T1000 (cell line): ENCODE data around the gene CDK14.

ENCODE experiments used
- DNase-seq: peaks from one replicate; lab custom pipeline; 2025; ENCODE audit warnings: mixed read lengths; lab: John Stamatoyannopoulos, UW

Gene CDK14

DNA sequence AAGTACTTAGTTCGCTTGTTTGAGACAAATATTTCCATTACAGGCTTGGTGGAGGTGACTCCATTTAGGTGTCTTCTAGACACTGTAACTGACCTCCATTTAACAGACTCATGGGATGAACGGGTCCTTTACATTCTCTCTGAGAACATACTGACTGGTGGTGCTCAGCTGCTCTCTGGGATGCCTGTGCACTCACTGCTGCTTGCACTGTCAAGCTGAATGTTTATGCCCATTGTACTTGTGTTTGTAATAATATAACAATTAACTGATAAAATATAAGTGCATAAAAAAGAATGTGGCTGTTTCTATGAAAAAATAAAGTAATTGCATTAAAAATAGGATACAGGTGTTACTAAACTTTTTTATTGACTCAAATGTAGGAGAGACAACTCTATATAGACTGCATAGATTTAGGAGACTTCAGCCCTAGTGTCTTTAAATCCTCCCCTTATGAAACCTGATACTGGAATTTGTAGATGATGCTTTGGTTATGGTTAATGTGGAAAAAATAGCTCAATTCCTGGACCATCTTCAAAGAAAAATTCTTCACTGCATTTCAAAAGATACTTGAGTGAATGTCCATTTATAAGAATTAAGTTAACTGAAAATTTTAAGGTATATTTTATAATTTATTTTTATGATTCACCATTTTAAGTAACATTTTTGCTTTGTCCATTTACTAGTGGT lies 85.4 kb downstream of the CDK14 start:
- DNase-seq = no peak

DNA sequence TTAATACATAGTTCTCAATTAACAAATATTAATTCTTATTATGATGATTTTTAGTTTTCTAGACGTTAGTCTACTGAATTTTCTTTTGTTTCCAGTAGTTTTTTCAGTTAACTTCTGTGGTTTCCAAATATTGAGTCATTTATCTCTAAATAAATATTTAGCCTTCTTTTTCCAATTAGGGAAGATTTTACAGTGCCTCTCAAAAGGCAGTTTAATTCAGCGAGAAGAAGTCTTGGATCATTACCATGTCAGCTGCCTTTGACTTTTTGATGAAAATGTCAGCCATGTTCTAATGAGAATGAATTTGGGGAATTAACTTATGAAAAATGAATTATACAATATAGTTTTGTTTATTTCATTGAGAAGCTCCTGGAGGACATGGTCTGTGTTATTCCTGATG lies 90.0 kb downstream of the CDK14 start:
- DNase-seq = no peak

DNA sequence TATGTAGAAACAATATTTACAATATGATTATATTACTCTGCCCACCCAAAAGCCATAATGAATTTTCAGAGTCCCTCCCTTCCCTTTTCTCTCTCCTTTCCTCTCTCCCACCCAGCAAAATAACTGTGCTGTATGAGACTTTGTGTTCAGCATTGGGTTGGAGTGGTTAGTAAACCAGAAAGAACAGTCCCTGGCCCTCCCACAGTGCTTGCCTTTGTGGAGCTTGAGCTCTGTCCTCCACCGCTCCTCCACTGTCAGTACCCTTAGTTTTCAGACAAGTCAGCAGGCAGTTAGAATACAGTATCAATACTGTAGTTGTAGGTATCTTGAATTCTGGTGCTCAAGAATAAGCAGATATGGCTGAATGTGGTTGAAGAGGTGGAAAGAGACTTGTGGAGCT lies 92.7 kb downstream of the CDK14 start:
- no peak for DNase-seq

DNA sequence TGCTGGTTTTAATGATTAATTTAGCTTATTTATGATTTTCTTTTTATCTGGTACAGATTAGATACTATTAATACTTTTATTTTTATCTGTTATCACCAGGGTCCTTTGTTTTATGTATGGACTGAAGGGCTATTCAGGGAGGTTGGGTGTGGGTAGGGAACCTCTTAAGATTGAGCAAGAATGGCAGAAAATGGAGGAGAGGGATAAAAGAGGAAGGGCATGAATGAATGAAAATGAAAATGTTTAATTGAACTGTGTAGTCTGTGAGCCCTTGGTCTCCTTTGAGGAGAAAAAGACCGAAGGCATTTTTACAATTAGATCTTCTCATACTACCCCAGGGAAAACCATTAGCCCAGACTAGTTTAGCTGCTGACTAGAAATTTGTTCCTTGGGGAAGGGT lies 93.1 kb downstream of the CDK14 start:
- no peak for DNase-seq

DNA sequence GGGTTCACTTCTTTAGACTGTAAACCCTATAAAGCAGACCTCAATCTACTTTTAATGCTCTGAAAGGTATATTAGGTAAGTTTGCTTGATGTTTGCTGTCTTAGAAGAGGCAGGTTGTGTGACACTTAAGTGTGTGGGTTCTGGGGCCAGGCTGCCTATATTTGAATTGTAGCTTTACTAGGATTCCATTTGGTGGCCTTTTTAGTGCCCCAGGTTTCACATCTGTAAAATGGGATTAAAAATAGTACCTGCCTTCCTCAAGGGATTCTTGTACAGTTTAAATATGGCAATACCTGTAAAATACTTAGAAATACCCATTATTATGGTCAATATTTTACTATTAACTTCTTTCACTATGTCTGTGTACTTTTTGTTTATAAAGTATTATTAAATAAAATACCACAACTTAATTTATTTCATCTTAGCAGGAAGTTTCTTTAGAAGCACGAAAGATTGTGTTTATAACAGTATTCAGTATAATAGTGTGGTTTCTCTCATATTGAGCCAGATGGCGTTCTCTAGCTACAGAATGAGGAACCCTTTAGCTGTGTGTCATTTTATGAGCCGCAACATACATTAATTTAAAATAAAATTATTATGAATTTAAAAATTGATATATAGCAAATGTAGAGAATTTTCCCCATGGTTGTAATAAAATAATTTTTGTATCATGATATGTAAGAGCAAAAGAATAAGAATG lies 94.2 kb downstream of the CDK14 start:
- DNase-seq = no peak

DNA sequence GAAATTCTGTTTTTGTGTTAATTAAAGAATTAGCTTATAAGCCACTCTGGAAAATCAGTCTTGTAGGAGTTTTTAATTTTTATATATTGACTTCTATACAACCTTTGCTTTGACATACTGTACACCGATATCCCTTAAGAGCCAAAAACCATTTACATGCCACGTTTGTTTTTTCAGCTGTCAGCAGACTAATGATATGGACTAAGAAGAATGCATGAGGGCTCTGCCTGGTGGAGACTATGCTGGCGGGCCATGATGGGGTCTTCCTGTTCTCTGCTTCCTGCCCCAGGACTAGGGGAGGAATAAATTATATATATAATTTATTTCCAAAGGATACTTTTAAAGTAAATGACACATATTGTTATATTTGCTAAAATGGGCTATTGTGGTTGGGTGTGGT lies 96.3 kb downstream of the CDK14 start:
- DNase-seq = no peak

DNA sequence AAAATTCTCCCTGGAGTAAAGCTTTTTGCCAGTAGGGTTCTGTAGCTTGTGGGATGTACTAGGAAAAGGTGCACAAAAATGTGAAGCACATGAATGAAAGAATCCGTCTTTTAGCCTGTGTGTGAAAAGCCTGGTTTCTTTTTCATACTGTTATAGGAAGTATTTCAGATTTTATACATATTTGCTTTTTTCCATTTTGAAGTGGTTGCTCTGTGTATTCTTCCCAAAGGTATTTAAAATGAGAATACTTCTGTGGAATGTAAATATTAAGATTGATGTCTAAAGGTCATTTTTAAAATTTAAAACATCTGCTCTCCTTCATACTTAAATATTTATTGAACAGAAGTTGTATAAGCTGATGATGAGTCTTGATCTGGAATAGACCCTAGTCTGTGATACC lies 96.8 kb downstream of the CDK14 start:
- no peak for DNase-seq

DNA sequence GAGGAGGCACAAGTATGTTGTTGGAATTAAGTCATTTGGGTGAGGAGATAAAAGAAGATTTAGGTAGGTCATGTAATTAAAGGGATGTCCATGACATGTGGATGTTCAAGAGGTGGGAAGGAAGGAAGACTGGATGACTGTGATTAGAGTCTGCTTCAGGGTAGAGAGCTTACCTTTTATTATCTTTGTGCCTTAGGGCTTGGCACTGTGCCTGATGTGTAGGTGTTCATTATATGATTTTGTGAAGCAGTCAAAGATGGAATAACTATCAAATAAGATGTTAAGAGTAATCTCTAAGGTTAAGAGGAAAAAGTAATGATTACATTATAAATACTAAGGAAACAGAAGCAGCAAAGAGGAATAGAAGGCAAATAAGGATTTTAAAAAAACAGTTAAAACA lies 97.8 kb downstream of the CDK14 start:
- no peak for DNase-seq

DNA sequence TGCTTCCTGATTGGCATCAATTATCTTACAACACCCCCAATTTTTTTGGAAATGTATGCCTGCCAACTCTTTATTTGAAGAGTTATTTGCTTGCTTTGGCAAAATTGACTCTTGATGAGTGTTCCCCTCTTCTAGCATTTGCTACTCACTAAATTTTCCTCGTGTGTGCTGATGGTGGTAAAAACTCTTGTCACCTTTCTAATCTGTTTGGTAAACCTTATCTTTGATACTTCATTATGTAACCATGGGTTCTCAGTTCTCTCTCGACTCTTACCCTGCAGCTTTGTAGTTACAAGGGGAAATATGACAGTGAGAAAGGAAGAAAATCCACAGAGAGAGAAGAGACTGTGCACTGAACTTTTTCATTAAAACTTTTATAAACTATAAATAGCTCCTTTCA lies 102.5 kb downstream of the CDK14 start:
- DNase-seq = no peak

DNA sequence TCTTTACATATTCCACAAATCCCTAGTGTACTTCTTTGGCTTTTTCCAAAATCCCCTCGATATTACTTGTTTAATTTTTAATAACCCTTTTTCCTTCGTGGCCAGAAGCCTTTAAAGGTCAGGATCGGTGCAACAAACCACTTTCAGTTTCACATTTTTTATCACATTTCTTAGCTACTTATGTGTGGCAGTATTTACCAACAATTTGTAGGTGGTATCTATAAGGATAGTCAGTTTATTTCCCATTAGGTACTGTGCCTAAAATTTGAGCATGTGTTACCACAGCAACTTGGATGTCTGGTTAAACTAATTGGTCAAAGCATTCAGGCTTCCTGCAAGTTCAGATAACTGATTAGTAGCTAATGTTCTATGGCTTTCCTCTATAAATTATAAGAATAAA lies 104.9 kb downstream of the CDK14 start:
- no peak for DNase-seq

DNA sequence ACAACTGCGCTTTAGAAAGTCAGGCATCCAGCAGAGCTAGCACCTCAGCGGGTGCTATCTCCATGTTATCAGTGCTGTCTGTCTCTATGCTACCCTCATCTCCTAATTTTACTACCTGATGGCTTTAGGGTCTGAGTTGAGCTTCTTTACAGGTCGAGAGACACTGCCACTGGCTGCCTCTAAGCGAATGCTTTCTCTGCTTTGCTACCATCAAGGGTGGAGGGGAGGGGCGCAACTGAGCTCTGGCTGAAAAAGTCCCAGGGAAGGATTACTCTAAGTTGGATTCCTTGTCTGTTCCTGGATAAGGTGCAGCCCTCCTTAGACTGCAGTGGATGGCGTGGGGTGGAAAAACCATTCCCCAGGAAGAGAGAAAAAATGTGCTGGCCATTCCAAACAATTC lies 105.7 kb downstream of the CDK14 start:
- no peak for DNase-seq

DNA sequence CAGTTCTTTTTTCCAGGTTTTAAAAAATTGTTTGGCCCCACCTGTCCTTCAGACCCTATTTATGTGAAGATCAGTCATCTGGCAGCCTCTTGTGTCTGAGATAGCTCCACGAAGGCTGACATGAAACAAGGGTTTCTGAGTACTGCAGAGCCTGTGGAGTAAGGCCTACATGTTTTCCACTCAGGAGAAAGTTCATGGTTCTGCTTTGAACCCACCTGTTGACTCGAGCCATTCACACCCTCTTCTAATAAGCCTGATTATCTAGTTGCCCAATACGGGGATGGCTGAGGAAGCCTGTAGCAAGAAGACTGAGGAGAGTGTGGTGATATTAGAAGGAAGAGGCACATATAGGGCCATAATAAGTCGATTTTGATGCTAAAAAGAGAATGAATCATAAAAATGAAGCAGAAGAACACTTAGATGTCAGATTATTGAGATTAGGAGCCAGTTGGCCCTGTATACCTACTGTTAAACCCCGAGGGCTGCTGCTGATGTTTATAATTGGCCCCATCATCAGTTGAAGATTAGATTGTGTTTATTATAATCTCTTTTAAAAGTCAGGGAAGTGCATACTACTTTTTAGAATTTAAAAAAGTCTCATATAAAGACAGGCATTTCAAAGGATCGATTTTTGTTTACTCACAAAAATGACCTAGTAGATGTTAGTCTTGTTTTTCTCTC lies 109.4 kb downstream of the CDK14 start:
- no peak for DNase-seq

DNA sequence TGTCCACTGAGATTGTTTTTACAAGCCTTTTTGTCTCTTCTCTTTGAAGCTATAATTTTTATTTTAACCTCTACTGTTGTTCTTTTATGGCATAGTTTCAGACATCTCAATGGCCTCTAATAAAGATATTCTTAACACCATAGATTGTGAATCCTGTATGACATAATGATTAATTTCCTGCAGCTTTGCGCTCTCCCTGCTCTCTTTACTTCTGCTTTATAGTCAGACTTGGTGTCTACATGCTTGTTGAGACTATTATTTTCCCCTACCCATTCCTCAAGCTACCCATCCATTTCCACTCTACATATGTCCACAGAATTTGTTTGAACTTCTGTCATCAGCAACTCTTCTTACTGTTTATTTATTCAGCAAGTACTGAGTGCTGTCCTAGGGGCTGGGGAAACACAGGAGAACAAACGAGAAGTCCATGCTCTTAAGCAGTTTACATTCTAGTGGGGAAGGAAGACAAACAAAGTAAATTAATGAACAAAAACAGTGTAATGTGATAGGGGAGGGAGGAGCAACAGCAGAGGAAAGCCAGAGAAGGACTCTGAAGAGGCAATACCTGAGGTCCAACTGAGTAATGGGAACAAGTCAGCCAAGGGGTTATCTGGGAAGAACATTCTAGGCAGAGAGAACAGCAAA lies 110.1 kb downstream of the CDK14 start:
- no peak for DNase-seq

DNA sequence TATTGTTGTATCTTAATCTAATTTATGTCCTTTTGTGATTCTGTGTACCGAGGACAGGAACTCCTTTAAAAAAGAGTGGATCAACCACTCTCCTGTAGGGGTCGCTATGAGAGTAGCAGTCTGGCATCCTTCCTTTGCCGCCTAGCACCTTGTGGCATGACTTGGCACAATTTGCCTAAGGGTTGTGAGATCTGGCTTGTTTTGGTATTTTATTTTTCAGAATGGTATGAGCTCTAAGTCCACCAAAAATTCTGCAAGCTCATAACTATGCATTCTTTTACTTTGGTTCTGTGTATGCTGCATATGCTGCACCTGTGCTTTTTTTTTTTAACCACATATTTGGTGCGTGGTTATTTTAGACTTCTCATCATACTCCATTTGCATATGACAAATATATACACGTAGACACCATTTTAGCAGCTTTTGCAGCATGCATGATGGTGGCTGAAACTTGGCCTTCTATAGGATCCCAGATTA lies 112.8 kb downstream of the CDK14 start:
- DNase-seq = no peak

DNA sequence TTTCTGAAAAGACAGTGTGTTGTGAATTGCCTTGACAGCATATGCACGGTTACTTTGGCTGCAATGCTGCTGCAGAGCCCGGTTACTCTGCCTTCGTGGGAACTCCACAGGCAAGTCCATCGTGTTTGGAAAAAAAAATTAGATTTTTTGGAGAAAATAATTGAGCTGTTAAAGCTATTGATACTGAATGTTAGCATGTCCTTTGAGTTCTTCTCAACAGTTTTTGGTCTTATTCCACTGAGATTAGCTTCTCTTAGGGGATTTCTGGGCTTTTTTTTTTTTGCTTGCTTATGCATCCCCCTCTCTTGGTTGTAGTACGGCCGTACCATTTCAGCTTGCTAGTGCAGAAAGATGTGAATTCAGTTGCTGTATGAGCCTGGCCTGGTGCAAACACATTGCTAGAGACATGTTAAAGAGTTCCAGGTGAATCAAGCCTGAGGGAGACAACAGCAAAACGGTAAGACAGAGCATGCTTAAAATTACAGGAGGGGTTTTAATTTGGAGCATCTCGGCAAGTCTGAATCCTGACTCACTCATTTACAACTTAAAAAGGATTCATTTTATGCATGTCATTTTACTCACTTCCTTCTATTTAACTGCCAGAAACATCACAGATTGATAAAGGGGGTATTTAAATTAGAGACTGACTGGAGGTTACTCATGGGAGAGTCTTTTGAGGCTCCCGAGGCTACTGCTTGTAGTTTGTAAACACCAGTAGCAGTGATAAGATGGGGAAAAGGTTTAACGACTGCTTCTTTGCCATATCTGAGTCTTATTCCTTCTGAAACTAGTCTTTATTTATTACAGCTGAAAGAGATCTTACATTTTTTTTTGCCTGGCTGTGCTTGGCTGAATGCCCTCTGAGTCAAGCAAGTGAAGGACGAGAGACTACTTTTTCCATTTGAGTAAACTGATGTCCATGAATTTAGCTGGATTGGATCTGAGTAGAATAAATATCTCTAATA lies 113.7 kb downstream of the CDK14 start:
- no peak for DNase-seq

DNA sequence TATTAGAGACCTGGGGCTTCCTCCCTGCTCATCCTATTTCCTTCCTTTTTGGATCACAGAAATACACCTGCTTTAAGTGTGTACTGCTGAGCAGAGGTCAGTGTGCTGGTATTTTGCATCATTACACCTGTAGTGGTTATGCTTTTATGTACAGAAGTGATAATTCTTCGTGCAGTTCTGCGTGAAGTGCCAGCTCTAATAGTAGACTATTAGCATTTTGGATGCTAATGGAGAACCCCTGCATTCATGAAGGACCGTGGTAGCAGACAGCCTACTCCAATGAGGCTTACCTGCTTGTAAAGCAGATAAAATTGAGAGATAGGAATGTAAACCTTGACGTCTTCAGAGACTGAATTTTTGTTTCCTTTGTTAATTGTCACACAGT lies 114.3 kb downstream of the CDK14 start:
- no peak for DNase-seq

DNA sequence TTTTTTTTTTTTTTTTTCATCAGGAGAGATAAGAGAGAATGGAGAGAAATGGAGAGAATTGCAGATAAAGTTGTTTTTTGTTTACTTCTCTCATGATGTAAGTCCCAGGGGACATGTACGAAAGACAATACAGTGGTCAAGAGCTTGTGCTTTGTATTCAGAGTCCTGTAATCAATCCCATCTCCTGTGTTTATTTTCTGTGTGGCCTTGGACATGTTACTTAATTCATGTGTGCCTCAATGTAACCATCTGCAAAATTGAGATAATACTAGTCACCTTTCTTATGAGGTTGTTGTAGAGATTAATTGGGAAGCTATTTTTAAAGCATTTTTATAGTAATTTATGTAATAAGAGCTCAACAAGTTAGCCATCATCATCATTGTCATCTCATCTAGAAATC lies 117.5 kb downstream of the CDK14 start:
- no peak for DNase-seq

DNA sequence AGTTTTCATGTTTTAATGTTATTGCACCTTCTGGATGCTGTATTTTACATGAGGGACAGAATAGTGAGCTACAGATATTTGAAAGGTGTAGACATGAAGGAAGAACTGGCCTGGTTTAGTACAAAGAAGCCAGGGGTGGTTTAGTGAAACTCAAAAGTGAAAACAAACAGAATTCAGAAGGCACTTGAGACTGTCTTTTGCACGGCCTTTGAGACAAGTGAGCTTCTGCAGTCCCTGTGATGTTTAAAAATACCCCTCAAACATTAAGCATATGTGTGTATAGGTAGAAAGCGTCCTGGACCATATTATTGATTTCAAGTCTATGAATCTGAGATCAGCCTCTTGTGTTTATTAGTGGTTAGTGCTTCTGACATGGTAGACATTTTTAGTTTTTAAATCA lies 118.9 kb downstream of the CDK14 start:
- DNase-seq = no peak

DNA sequence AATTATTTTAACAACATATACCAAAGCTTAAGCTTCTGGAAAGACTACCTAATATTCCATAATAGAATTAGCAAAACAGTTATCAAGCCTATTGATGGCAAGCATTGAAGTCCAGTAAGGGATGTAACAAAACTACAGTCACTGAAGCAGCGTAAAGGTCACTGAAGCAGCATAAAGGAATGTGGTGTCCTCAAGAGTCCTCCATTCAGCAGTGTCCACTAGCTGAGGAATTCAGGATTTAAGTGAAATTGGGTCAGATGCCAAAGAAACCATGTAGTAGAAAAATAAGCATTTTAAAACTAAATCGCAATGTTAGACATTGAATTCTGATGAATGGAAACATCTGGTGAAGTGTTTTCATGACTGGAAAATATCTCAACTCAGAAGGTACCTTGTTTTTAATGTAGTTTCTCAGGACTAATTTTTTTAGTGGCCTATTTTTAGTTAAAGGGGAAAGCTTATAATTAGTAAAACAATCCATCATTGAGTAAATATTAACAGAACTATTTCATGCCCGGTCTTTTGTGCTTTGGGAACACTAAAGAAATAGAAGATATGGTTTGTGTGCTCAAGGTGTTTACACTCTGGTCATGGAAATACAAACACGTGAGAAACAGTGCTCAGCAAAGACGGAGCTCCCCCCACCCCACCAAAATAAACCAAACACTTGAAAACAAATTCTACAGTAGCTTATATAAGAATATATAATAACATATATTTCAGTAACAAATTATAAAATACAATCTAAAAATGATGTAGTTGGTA lies 121.4 kb downstream of the CDK14 start:
- no peak for DNase-seq

DNA sequence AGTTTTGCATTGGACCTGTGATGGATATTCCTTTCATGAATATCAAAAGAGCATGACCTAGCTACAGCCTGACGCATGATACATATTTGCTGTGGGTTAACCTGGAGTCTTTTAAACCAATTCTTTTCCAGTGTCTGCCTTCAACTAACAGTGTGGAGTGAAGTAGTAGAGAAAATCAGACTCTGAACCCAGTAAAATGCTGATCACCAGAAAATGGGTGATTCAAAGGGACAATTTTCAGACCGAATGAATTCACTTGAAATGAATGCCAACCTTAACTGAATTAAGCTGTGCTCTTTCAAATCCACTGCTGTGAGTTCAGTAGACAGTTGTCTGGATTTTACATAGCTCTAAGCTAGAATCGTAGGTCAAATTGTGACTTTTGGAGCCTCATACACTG lies 123.0 kb downstream of the CDK14 start:
- no peak for DNase-seq
